ENCODE measurements around the gene PRDM16. TPM values are rescaled to one million over a fixed set of nuclear protein-coding genes. Genes with fewer than 3 reads are reported as not detected.

PRDM16 gene
- total RNA-seq, 1 donor: 6.5 TPM

GRCh38 chr1:3176820-3177219, 107.8 kb downstream of the PRDM16 start:
- Histone ChIP-seq H3K4me2 (ENCODE audit: insufficient read depth, low read length) (no peak overlapping the region), H3K9me3 (ENCODE audit: low read depth, low read length) (no peaks in the 10 kb centered on the region), H3K36me3 (ENCODE audit: insufficient read depth, low read length) (no peaks in the 10 kb centered on the region), H2AFZ (ENCODE audit: low read length) (no peak overlapping the region), H3K79me2 (ENCODE audit: insufficient read depth, low read length) (no peaks in the 10 kb centered on the region), H4K20me1 (ENCODE audit: insufficient read depth, low read length) (peaks cover 8% of the 10 kb centered on the region), H3K27me3 (ENCODE audit: insufficient read depth, low read length) (no peaks in the 10 kb centered on the region), H3K4me1 (ENCODE audit: insufficient read depth, low read length) (peaks cover 9% of the 10 kb centered on the region), H3K27ac (ENCODE audit: low read depth, low read length) (no peak overlapping the region), H3K4me3 (ENCODE audit: insufficient read depth, low read length) (no peak overlapping the region)
- no peak for TF ChIP-seq CTCF (IDR thresholded peaks at IDR 0.05; ENCODE audit: extremely low read depth, low read depth, low read length)
- no peak for DNase-seq (ENCODE audit: insufficient read length, low spot score, missing footprints)

GRCh38 chr1:3178279-3178678, 109.3 kb downstream of the PRDM16 start:
- H3K4me3 ChIP-seq (ENCODE audit: insufficient read depth, low read length): no peak overlapping the region
- H2AFZ ChIP-seq (ENCODE audit: low read length): no peak overlapping the region
- no peak overlapping the region for H3K4me2 ChIP-seq (ENCODE audit: insufficient read depth, low read length)
- peaks cover 9% of the 10 kb centered on the region for H3K4me1 ChIP-seq (ENCODE audit: insufficient read depth, low read length)
- TF ChIP-seq CTCF (IDR thresholded peaks at IDR 0.05; ENCODE audit: extremely low read depth, low read depth, low read length): no peak
- no peaks in the 10 kb centered on the region for H3K9me3 ChIP-seq (ENCODE audit: low read depth, low read length)
- peaks cover 8% of the 10 kb centered on the region for H4K20me1 ChIP-seq (ENCODE audit: insufficient read depth, low read length)
- H3K79me2 ChIP-seq (ENCODE audit: insufficient read depth, low read length): no peaks in the 10 kb centered on the region
- no peak overlapping the region for H3K27ac ChIP-seq (ENCODE audit: low read depth, low read length)
- H3K36me3 ChIP-seq (ENCODE audit: insufficient read depth, low read length): no peaks in the 10 kb centered on the region
- no peak for DNase-seq (ENCODE audit: insufficient read length, low spot score, missing footprints)
- no peaks in the 10 kb centered on the region for H3K27me3 ChIP-seq (ENCODE audit: insufficient read depth, low read length)

- H2AFZ ChIP-seq (ENCODE audit: low read length): no peak overlapping the region
- DNase-seq (ENCODE audit: insufficient read length, low spot score, missing footprints): no peak
- H3K4me3 ChIP-seq (ENCODE audit: insufficient read depth, low read length): no peak overlapping the region
- no peak overlapping the region for H3K4me2 ChIP-seq (ENCODE audit: insufficient read depth, low read length)
- no peaks in the 10 kb centered on the region for H3K9me3 ChIP-seq (ENCODE audit: low read depth, low read length)
- no peaks in the 10 kb centered on the region for H3K36me3 ChIP-seq (ENCODE audit: insufficient read depth, low read length)
- no peak overlapping the region for H3K27ac ChIP-seq (ENCODE audit: low read depth, low read length)
- H3K4me1 ChIP-seq (ENCODE audit: insufficient read depth, low read length): peaks cover 8% of the 10 kb centered on the region
- no peaks in the 10 kb centered on the region for H3K27me3 ChIP-seq (ENCODE audit: insufficient read depth, low read length)
- H4K20me1 ChIP-seq (ENCODE audit: insufficient read depth, low read length): peaks cover 8% of the 10 kb centered on the region
- TF ChIP-seq CTCF (IDR thresholded peaks at IDR 0.05; ENCODE audit: extremely low read depth, low read depth, low read length): no peak
- H3K79me2 ChIP-seq (ENCODE audit: insufficient read depth, low read length): no peaks in the 10 kb centered on the region
Measured at GRCh38 chr1:3179471-3179870, 110.5 kb downstream of the PRDM16 start.

GRCh38 chr1:3180915-3181314, 111.9 kb downstream of the PRDM16 start:
- peaks cover 4% of the 10 kb centered on the region for H4K20me1 ChIP-seq (ENCODE audit: insufficient read depth, low read length)
- no peaks in the 10 kb centered on the region for H3K27me3 ChIP-seq (ENCODE audit: insufficient read depth, low read length)
- no peaks in the 10 kb centered on the region for H3K36me3 ChIP-seq (ENCODE audit: insufficient read depth, low read length)
- no peak for DNase-seq (ENCODE audit: insufficient read length, low spot score, missing footprints)
- TF ChIP-seq CTCF (IDR thresholded peaks at IDR 0.05; ENCODE audit: extremely low read depth, low read depth, low read length): no peak
- no peak overlapping the region for H2AFZ ChIP-seq (ENCODE audit: low read length)
- H3K4me3 ChIP-seq (ENCODE audit: insufficient read depth, low read length): no peak overlapping the region
- no peak overlapping the region for H3K27ac ChIP-seq (ENCODE audit: low read depth, low read length)
- H3K9me3 ChIP-seq (ENCODE audit: low read depth, low read length): no peaks in the 10 kb centered on the region
- no peaks in the 10 kb centered on the region for H3K4me1 ChIP-seq (ENCODE audit: insufficient read depth, low read length)
- H3K4me2 ChIP-seq (ENCODE audit: insufficient read depth, low read length): no peak overlapping the region
- H3K79me2 ChIP-seq (ENCODE audit: insufficient read depth, low read length): no peaks in the 10 kb centered on the region

Measured in osteoblast (primary cell).